ENCODE data around the gene PUS7L.

DNA sequence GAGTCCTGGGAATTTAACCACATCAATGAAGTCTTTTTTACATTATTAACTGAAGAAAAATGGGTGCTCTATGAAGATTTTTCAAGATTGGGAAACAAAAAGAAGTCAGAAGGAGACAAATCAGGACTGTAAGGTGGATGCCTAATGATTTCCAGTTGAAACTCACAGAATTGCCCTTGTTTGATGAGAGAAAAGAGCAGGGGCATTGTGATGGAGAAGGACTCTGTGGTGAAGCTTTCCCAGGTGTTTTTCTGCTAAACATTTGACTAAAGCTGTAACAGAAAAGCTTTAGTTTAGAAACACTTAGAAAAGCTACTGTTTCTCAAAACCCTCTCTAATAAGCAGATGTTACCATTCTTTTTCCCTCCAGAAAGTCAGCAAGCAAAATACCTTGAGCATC is 5.9 kb upstream of the PUS7L start:
- TF ChIP-seq, protein P1, sequence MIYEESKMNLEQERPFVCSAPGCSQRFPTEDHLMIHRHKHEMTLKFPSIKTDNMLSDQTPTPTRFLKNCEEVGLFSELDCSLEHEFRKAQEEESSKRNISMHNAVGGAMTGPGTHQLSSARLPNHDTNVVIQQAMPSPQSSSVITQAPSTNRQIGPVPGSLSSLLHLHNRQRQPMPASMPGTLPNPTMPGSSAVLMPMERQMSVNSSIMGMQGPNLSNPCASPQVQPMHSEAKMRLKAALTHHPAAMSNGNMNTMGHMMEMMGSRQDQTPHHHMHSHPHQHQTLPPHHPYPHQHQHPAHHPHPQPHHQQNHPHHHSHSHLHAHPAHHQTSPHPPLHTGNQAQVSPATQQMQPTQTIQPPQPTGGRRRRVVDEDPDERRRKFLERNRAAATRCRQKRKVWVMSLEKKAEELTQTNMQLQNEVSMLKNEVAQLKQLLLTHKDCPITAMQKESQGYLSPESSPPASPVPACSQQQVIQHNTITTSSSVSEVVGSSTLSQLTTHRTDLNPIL (CRISPR knock-in tag; IDR thresholded peaks at IDR 0.05; ENCODE audit: low read depth): no peak
- TF ChIP-seq ZNF70 (CRISPR knock-in tag; IDR thresholded peaks at IDR 0.05) (no peak), ZC3H10 (CRISPR knock-in tag; IDR thresholded peaks at IDR 0.05) (no peak), BACH2 (CRISPR knock-in tag; IDR thresholded peaks at IDR 0.05; ENCODE audit: borderline replicate concordance) (no peak), POU6F1 (CRISPR knock-in tag; IDR thresholded peaks at IDR 0.05; ENCODE audit: borderline replicate concordance, low read depth) (no peak), ZFP3 (CRISPR knock-in tag; IDR thresholded peaks at IDR 0.05) (no peak), SNAI2 (CRISPR knock-in tag; IDR thresholded peaks at IDR 0.05) (no peak), ESRRG (CRISPR knock-in tag; IDR thresholded peaks at IDR 0.05) (no peak), ISL1 (CRISPR knock-in tag; IDR thresholded peaks at IDR 0.05) (no peak), OSR1 (CRISPR knock-in tag; IDR thresholded peaks at IDR 0.05) (no peak)
- TF ChIP-seq, protein P2, sequence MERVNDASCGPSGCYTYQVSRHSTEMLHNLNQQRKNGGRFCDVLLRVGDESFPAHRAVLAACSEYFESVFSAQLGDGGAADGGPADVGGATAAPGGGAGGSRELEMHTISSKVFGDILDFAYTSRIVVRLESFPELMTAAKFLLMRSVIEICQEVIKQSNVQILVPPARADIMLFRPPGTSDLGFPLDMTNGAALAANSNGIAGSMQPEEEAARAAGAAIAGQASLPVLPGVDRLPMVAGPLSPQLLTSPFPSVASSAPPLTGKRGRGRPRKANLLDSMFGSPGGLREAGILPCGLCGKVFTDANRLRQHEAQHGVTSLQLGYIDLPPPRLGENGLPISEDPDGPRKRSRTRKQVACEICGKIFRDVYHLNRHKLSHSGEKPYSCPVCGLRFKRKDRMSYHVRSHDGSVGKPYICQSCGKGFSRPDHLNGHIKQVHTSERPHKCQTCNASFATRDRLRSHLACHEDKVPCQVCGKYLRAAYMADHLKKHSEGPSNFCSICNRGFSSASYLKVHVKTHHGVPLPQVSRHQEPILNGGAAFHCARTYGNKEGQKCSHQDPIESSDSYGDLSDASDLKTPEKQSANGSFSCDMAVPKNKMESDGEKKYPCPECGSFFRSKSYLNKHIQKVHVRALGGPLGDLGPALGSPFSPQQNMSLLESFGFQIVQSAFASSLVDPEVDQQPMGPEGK (CRISPR knock-in tag; IDR thresholded peaks at IDR 0.05; ENCODE audit: borderline replicate concordance): no peak

Measured in SK-N-SH treated with all-trans-retinoic acid at 6 μM for 48 hours (cell line).